H1 (cell line): ENCODE measurements around the gene TRPV6. TPM values are rescaled to one million over a fixed set of nuclear protein-coding genes. Genes with fewer than 3 reads are reported as not detected.

ENCODE experiments used
- CHD7 ChIP-seq: fragments of 300-600 bp; sonication (generic); IDR thresholded peaks from 2 replicates; pipeline ENCODE4 v1.7.1; 2012; ENCODE audit warnings: low read length, moderate library complexity, mild to moderate bottlenecking, inconsistent platforms; ENCODE audit not compliant: insufficient replicate concordance
- KDM1A ChIP-seq: fragments of 200-600, 300-600 bp; sonication (generic); IDR thresholded peaks from 2 replicates; pipeline ENCODE4 v1.7.1; 2016; ENCODE audit warnings: mild to moderate bottlenecking, low read length, borderline replicate concordance
- MAFK ChIP-seq: IDR thresholded peaks from 2 replicates; pipeline ENCODE4 v1.6.1; 2012; ENCODE audit warnings: low read depth, mild to moderate bottlenecking, improper control_type of control experiment, low read length
- PHF8 ChIP-seq: fragments of 200-600 bp; sonication (generic); conservative IDR thresholded peaks from 2 replicates; pipeline ENCODE4 v1.7.1; 2012; ENCODE audit warnings: low read depth, mild to moderate bottlenecking, inconsistent platforms, low read length, moderate library complexity
- SIRT6 ChIP-seq: IDR thresholded peaks from one replicate; pipeline ENCODE4 v1.7.1; 2012; ENCODE audit warnings: low read length, inconsistent platforms
- polyA plus RNA-seq, 7 experiments: library from polyadenylated mRNA; depleted of rRNA in 3 of 7; stranded (reverse) in 5 of 7; unstranded in 2 of 7; fragments of >200 nt in 5 of 7; fragments of 200-250 nt in 2 of 7; gene quantifications; 1 replicate in 5 of 7; 2 replicates in 1 of 7; 4 replicates in 1 of 7; pipeline versions ENCODE4 v1.2.1 to v1.2.3, GENCODE V29; 2011 to 2013; ENCODE audit warnings: missing spikeins in 2 of 7, mixed read lengths in 2 of 7
- total RNA-seq: library from RNA; stranded (reverse); fragmentation: NEBNext Ultra II Directional; extraction: Animal tissue kit (Norgen Biotek cat#: 25700); gene quantifications from 2 replicates; pipeline ENCODE4 v1.2.1, GENCODE V29; 2021

TRPV6 gene
- total and polyA plus RNA-seq, 2 of the 8 experiments (the other 6 are each of a cell fraction or from before 2014, with no cell fraction given), result 0.52 to 1.1 TPM

- TF ChIP-seq CHD7 (no peak), PHF8 (no peak), SIRT6 (no peak), KDM1A (no peak), MAFK (no peak)
These were observed 10.7 kb downstream of the TRPV6 start (continued) for GRCh38 chr7:142874837-142875236.
